Ovary (tissue), 3 donors: ENCODE measurements around the gene SUV39H1.
"Not testable (repeated sequence)": the region's sequence is repeated elsewhere in the genome, so short reads cannot be mapped to it uniquely, and the experiment has no call there.

Experiments
- EP300 ChIP-seq: sonication (generic); formaldehyde crosslinking; IDR thresholded peaks from one replicate; pipeline ENCODE4 v1.6.1; 2017; ENCODE audit warnings: antibody characterized with exemption
- POLR2A ChIP-seq: fragments of 450-650 bp; IDR thresholded peaks from one replicate; pipeline ENCODE4 v1.6.1; 2017; ENCODE audit warnings: antibody characterized with exemption, mild to moderate bottlenecking, moderate library complexity
- TF ChIP-seq, protein P1 (sequence below), 3 donors: fragments of 450-650 bp in 2 of 3; fragments of 200-600 bp in 1 of 3; IDR thresholded peaks; one replicate each; pipeline versions ENCODE4 v1.5.1 to v1.8.0; 2016 to 2022; ENCODE audit warnings: antibody characterized with exemption in 3 of 3, mild to moderate bottlenecking in 1 of 3
- donor health status: DM: no; HTN: no; CAD: no.

DNA sequence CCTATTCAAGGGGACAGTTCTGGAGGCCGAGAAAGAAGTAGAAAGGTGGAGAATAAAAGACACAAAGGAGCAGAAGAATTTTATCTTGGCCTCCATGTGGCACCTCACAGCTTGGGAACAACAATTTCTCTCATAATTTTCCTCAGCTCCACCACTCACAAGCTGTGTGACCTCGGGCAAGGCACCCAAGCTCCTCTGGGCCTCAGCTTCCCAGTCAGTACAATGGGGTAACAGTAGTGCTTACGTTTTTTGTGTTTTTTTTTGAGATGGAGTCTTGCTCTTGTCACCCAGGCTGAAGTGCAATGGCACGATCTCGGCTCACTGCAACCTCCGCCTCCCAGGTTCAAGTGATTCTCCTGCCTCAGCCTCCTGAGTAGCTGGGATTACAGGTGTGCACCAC, 15.6 kb upstream of the SUV39H1 start:
- TF ChIP-seq, protein P1, sequence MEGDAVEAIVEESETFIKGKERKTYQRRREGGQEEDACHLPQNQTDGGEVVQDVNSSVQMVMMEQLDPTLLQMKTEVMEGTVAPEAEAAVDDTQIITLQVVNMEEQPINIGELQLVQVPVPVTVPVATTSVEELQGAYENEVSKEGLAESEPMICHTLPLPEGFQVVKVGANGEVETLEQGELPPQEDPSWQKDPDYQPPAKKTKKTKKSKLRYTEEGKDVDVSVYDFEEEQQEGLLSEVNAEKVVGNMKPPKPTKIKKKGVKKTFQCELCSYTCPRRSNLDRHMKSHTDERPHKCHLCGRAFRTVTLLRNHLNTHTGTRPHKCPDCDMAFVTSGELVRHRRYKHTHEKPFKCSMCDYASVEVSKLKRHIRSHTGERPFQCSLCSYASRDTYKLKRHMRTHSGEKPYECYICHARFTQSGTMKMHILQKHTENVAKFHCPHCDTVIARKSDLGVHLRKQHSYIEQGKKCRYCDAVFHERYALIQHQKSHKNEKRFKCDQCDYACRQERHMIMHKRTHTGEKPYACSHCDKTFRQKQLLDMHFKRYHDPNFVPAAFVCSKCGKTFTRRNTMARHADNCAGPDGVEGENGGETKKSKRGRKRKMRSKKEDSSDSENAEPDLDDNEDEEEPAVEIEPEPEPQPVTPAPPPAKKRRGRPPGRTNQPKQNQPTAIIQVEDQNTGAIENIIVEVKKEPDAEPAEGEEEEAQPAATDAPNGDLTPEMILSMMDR (IDR thresholded peaks at IDR 0.05) = not testable (repeated sequence)
- TF ChIP-seq POLR2A, EP300: not testable (repeated sequence)
